Karpas-422 (cell line): Measurements from ENCODE around the gene SYK. TPM values are rescaled to one million over a fixed set of nuclear protein-coding genes. Genes with fewer than 3 reads are reported as not detected.

Experiments
- DNase-seq: peaks from one replicate; pipeline ENCODE4 v3.0.0-alpha.2; 2015
- H2AFZ ChIP-seq: fragments of 200-600 bp; sonication (generic); 2 replicates; pipeline ENCODE4 v1.6.1; 2014; ENCODE audit warnings: antibody characterized with exemption, low read length, mixed read lengths
- H3K27ac ChIP-seq: fragments of 200-600 bp; sonication (generic); 2 replicates; pipeline ENCODE4 v1.5.1; 2014; ENCODE audit warnings: mild to moderate bottlenecking, low read length, moderate library complexity
- H3K27me3 ChIP-seq: fragments of 200-600 bp; sonication (generic); 2 replicates; pipeline ENCODE4 v1.6.1; 2014; ENCODE audit warnings: low read length, mixed read lengths
- H3K36me3 ChIP-seq: fragments of 200-600 bp; sonication (generic); 2 replicates; pipeline ENCODE4 v1.6.1; 2014; ENCODE audit warnings: low read length, mixed read lengths; ENCODE audit not compliant: insufficient read depth
- H3K4me1 ChIP-seq: fragments of 200-600 bp; sonication (generic); 2 replicates; pipeline ENCODE4 v1.6.1; 2014; ENCODE audit warnings: mild to moderate bottlenecking, low read length, mixed read lengths
- H3K4me2 ChIP-seq: fragments of 200-600 bp; sonication (generic); 2 replicates; pipeline ENCODE4 v1.6.1; 2014; ENCODE audit warnings: low read length, low read depth, mild to moderate bottlenecking; ENCODE audit not compliant: poor library complexity, severe bottlenecking
- H3K4me3 ChIP-seq: fragments of 200-600 bp; sonication (generic); 2 replicates; pipeline ENCODE4 v1.5.1; 2014; ENCODE audit warnings: mild to moderate bottlenecking, antibody characterized with exemption, low read length, mixed read lengths
- H3K79me2 ChIP-seq: fragments of 200-600 bp; sonication (generic); 2 replicates; pipeline ENCODE4 v1.6.1; 2014; ENCODE audit warnings: mild to moderate bottlenecking, low read length, mixed read lengths
- H3K9ac ChIP-seq: fragments of 200-600 bp; sonication (generic); 2 replicates; pipeline ENCODE4 v1.6.0; 2014; ENCODE audit warnings: low read length
- H3K9me2 ChIP-seq: fragments of 200-600 bp; sonication (generic), shearing (Covaris generic); replicated peaks from 2 replicates; pipeline ENCODE4 v1.6.0; 2014; ENCODE audit warnings: mild to moderate bottlenecking, low read length, moderate library complexity; ENCODE audit not compliant: insufficient read depth
- H3K9me3 ChIP-seq: fragments of 300-700, 200-600 bp; sonication (generic); 2 replicates; pipeline ENCODE4 v1.6.1; 2014; ENCODE audit warnings: low read length, mixed read lengths
- H4K20me1 ChIP-seq: fragments of 200-600 bp; sonication (generic); 2 replicates; pipeline ENCODE4 v1.6.1; 2014; ENCODE audit warnings: mild to moderate bottlenecking, antibody characterized with exemption, low read length, low read depth; ENCODE audit not compliant: insufficient read depth
- total RNA-seq: library from RNA; depleted of rRNA; stranded (reverse); fragments of >200 nt; shearing (Covaris generic); gene quantifications from 2 replicates; pipeline ENCODE4 v1.2.3, GENCODE V29; 2014; ENCODE audit warnings: low replicate concordance

The SYK gene
- total RNA-seq, 1 experiment from 2014 or later = 151 TPM

- no peaks in the 10 kb centered on the region for H3K9me3 ChIP-seq
- H3K4me1 ChIP-seq = no peaks in the 10 kb centered on the region
- no peak overlapping the region for H3K4me2 ChIP-seq
- DNase-seq = no peak
- no peaks in the 10 kb centered on the region for H3K79me2 ChIP-seq
- H2AFZ ChIP-seq = no peak overlapping the region
- no peak overlapping the region for H3K9ac ChIP-seq
- no peaks in the 10 kb centered on the region for H3K9me2 ChIP-seq
- peaks cover 81% of the 10 kb centered on the region for H3K36me3 ChIP-seq
- H3K27me3 ChIP-seq = no peaks in the 10 kb centered on the region
- H4K20me1 ChIP-seq = peaks cover 36% of the 10 kb centered on the region
- H3K4me3 ChIP-seq = no peak overlapping the region
- no peak overlapping the region for H3K27ac ChIP-seq
Measured at GRCh38 chr9:90891308-90892040, 89.9 kb downstream of the SYK start.

GRCh38 chr9:90892918-90893317 is 91.3 kb downstream of the SYK start:
- Histone ChIP-seq H3K27me3 (no peaks in the 10 kb centered on the region), H2AFZ (no peak overlapping the region), H3K9me3 (no peaks in the 10 kb centered on the region), H3K27ac (no peak overlapping the region), H3K4me2 (no peak overlapping the region), H3K9ac (no peak overlapping the region), H3K4me3 (no peak overlapping the region), H3K4me1 (no peaks in the 10 kb centered on the region), H3K36me3 (peaks cover 83% of the 10 kb centered on the region), H4K20me1 (peaks cover 39% of the 10 kb centered on the region), H3K9me2 (no peaks in the 10 kb centered on the region), H3K79me2 (no peaks in the 10 kb centered on the region)
- DNase-seq = no peak

GRCh38 chr9:90893706-90894105 is 92.1 kb downstream of the SYK start:
- Histone ChIP-seq H3K27me3 (no peaks in the 10 kb centered on the region), H3K79me2 (no peaks in the 10 kb centered on the region), H3K9ac (no peak overlapping the region), H4K20me1 (peaks cover 38% of the 10 kb centered on the region), H3K4me2 (no peak overlapping the region), H3K27ac (no peak overlapping the region), H3K4me1 (no peaks in the 10 kb centered on the region), H3K36me3 (peaks cover 82% of the 10 kb centered on the region), H2AFZ (no peak overlapping the region), H3K4me3 (no peak overlapping the region), H3K9me3 (no peaks in the 10 kb centered on the region), H3K9me2 (no peaks in the 10 kb centered on the region)
- no peak for DNase-seq

GRCh38 chr9:90894986-90895687 is 93.5 kb downstream of the SYK start:
- DNase-seq = no peak
- H3K79me2 ChIP-seq = no peaks in the 10 kb centered on the region
- H3K9ac ChIP-seq = no peak overlapping the region
- H3K27ac ChIP-seq = no peak overlapping the region
- peaks cover 39% of the 10 kb centered on the region; the same call in 1 of the 2 replicates for H4K20me1 ChIP-seq
- no peaks in the 10 kb centered on the region for H3K9me2 ChIP-seq
- H3K4me2 ChIP-seq = no peak overlapping the region
- no peaks in the 10 kb centered on the region for H3K4me1 ChIP-seq
- peaks cover 75% of the 10 kb centered on the region for H3K36me3 ChIP-seq
- no peak overlapping the region for H2AFZ ChIP-seq
- no peaks in the 10 kb centered on the region for H3K27me3 ChIP-seq
- no peak overlapping the region for H3K4me3 ChIP-seq
- H3K9me3 ChIP-seq = no peaks in the 10 kb centered on the region

GRCh38 chr9:90895786-90896185 is 94.2 kb downstream of the SYK start:
- Histone ChIP-seq H3K36me3 (peaks cover 75% of the 10 kb centered on the region), H3K27me3 (no peaks in the 10 kb centered on the region), H2AFZ (no peak overlapping the region), H3K9ac (no peak overlapping the region), H4K20me1 (peaks cover 36% of the 10 kb centered on the region; the same call in 1 of the 2 replicates), H3K79me2 (no peaks in the 10 kb centered on the region), H3K9me3 (no peaks in the 10 kb centered on the region), H3K9me2 (no peaks in the 10 kb centered on the region), H3K4me1 (no peaks in the 10 kb centered on the region), H3K27ac (no peak overlapping the region), H3K4me2 (no peak overlapping the region), H3K4me3 (no peak overlapping the region)
- DNase-seq = no peak

GRCh38 chr9:90896231-90896630 is 94.6 kb downstream of the SYK start:
- Histone ChIP-seq H3K27ac (no peak overlapping the region), H3K4me1 (no peaks in the 10 kb centered on the region), H3K4me2 (no peak overlapping the region), H3K36me3 (peaks cover 77% of the 10 kb centered on the region), H3K9ac (no peak overlapping the region), H3K9me3 (no peaks in the 10 kb centered on the region), H3K4me3 (no peak overlapping the region), H3K27me3 (no peaks in the 10 kb centered on the region), H3K9me2 (no peaks in the 10 kb centered on the region), H3K79me2 (no peaks in the 10 kb centered on the region), H4K20me1 (peaks cover 36% of the 10 kb centered on the region; the same call in 1 of the 2 replicates), H2AFZ (no peak overlapping the region)
- DNase-seq = no peak

GRCh38 chr9:90898228-90898627 is 96.6 kb downstream of the SYK start:
- Histone ChIP-seq H3K27me3 (no peaks in the 10 kb centered on the region), H3K4me1 (no peaks in the 10 kb centered on the region), H3K79me2 (no peaks in the 10 kb centered on the region), H3K27ac (no peak overlapping the region), H3K4me3 (no peak overlapping the region), H4K20me1 (peaks cover 37% of the 10 kb centered on the region; the same call in 1 of the 2 replicates), H2AFZ (no peak overlapping the region), H3K9ac (no peak overlapping the region), H3K36me3 (peaks cover 59% of the 10 kb centered on the region), H3K9me3 (no peaks in the 10 kb centered on the region), H3K4me2 (no peak overlapping the region), H3K9me2 (no peaks in the 10 kb centered on the region)
- DNase-seq = no peak

GRCh38 chr9:90899287-90899686 is 97.7 kb downstream of the SYK start:
- no peak overlapping the region for H3K27ac ChIP-seq
- H3K9me2 ChIP-seq = no peaks in the 10 kb centered on the region
- H3K36me3 ChIP-seq = peaks cover 53% of the 10 kb centered on the region
- H3K9me3 ChIP-seq = no peaks in the 10 kb centered on the region
- H3K27me3 ChIP-seq = no peaks in the 10 kb centered on the region
- H3K4me1 ChIP-seq = no peaks in the 10 kb centered on the region
- H3K4me2 ChIP-seq = no peak overlapping the region
- DNase-seq = no peak
- no peak overlapping the region for H3K9ac ChIP-seq
- peaks cover 37% of the 10 kb centered on the region; the same call in 1 of the 2 replicates for H4K20me1 ChIP-seq
- H2AFZ ChIP-seq = no peak overlapping the region
- H3K79me2 ChIP-seq = no peaks in the 10 kb centered on the region
- no peak overlapping the region for H3K4me3 ChIP-seq
